ENCODE data around the gene ARFGAP1. TPM values are rescaled to one million over a fixed set of nuclear protein-coding genes. Genes with fewer than 3 reads are reported as not detected.

The ARFGAP1 gene
- total RNA-seq, 1 donor from 2014 or later: 57.0 TPM

GRCh38 chr20:63325554-63326313 lies 53.1 kb downstream of the ARFGAP1 start:
- peak in 1 of 2 donors; percentile 27 for DNase-seq (ENCODE audit: low spot score in 2 of 2)
- no peaks in the 10 kb centered on the region for H3K9me3 ChIP-seq
- H3K4me1 ChIP-seq: no peaks in the 10 kb centered on the region
- H3K27me3 ChIP-seq: no peaks in the 10 kb centered on the region
- intact Hi-C loops (cut with DNase I): no loop called here
- H3K27ac ChIP-seq: no peak overlapping the region
- no peaks in the 10 kb centered on the region for H3K36me3 ChIP-seq
- TF ChIP-seq CTCF (IDR thresholded peaks at IDR 0.05): no peak
- H3K4me3 ChIP-seq: no peak overlapping the region

GRCh38 chr20:63326314-63327230 lies 54.0 kb downstream of the ARFGAP1 start:
- TF ChIP-seq CTCF (IDR thresholded peaks at IDR 0.05): no peak
- no peaks in the 10 kb centered on the region for H3K4me1 ChIP-seq
- no peak for DNase-seq (ENCODE audit: low spot score in 2 of 2)
- no peaks in the 10 kb centered on the region for H3K36me3 ChIP-seq
- intact Hi-C loops (cut with DNase I): no loop called here
- H3K27ac ChIP-seq: no peak overlapping the region
- no peaks in the 10 kb centered on the region for H3K9me3 ChIP-seq
- H3K27me3 ChIP-seq: no peaks in the 10 kb centered on the region
- H3K4me3 ChIP-seq: no peak overlapping the region

- no peak overlapping the region for H3K4me3 ChIP-seq
- no peaks in the 10 kb centered on the region for H3K36me3 ChIP-seq
- no peak overlapping the region for H3K27ac ChIP-seq
- no peaks in the 10 kb centered on the region for H3K27me3 ChIP-seq
- H3K9me3 ChIP-seq: no peaks in the 10 kb centered on the region
- DNase-seq (ENCODE audit: low spot score in 2 of 2): no peak
- no peak for TF ChIP-seq CTCF (IDR thresholded peaks at IDR 0.05)
- no peaks in the 10 kb centered on the region for H3K4me1 ChIP-seq
- intact Hi-C loops (cut with DNase I): no loop called here
These were observed 54.7 kb downstream of the ARFGAP1 start for GRCh38 chr20:63327231-63327745.

GRCh38 chr20:63328026-63328700 lies 55.5 kb downstream of the ARFGAP1 start:
- Histone ChIP-seq H3K9me3 (no peaks in the 10 kb centered on the region), H3K36me3 (no peaks in the 10 kb centered on the region), H3K27ac (no peak overlapping the region), H3K4me1 (no peaks in the 10 kb centered on the region), H3K27me3 (no peaks in the 10 kb centered on the region), H3K4me3 (no peak overlapping the region)
- no peak for TF ChIP-seq CTCF (IDR thresholded peaks at IDR 0.05)
- DNase-seq (ENCODE audit: low spot score in 2 of 2): no peak
- intact Hi-C loops (cut with DNase I): no loop called here

GRCh38 chr20:63328718-63329275 lies 56.2 kb downstream of the ARFGAP1 start:
- Histone ChIP-seq H3K4me3 (no peak overlapping the region), H3K36me3 (no peaks in the 10 kb centered on the region), H3K9me3 (no peaks in the 10 kb centered on the region), H3K4me1 (no peaks in the 10 kb centered on the region), H3K27ac (no peak overlapping the region), H3K27me3 (no peaks in the 10 kb centered on the region)
- intact Hi-C loops (cut with DNase I): no loop called here
- DNase-seq (ENCODE audit: low spot score in 2 of 2): no peak
- TF ChIP-seq CTCF (IDR thresholded peaks at IDR 0.05): no peak
